CD8-positive, alpha-beta memory T cell (primary cell): ENCODE data around the gene CYP39A1. TPM values are rescaled to one million over a fixed set of nuclear protein-coding genes. Genes with fewer than 3 reads are reported as not detected.

Experiments used
- CTCF ChIA-PET: fragments of 350-600 bp; sonication (Branson Sonifier 250); formaldehyde crosslinking; loops from one replicate; lab custom pipeline; 2021; ENCODE audit warnings: antibody characterized with exemption; lab: Charles Lee
- POLR2A ChIA-PET: fragments of 350-600 bp; sonication (Branson Sonifier 250); formaldehyde crosslinking; loops from one replicate; lab custom pipeline; 2021; ENCODE audit warnings: antibody characterized with exemption; lab: Charles Lee
- DNase-seq, 5 donors: peaks; one replicate each; pipeline versions ENCODE4 v3.0.0 to v3.0.0-alpha.2; 2020 to 2022; ENCODE audit warnings: mixed read lengths in 1 of 5
- H3K27ac ChIP-seq: one replicate; pipeline ENCODE4 v1.7.0; 2013; ENCODE audit warnings: low read depth, mild to moderate bottlenecking, low read length, moderate library complexity
- H3K27me3 ChIP-seq: 2 replicates; pipeline ENCODE4 v1.7.0; 2013; ENCODE audit warnings: low read length, mild to moderate bottlenecking; ENCODE audit not compliant: insufficient read depth, poor library complexity, severe bottlenecking
- H3K36me3 ChIP-seq: 2 replicates; pipeline ENCODE4 v1.7.0; 2013; ENCODE audit warnings: mild to moderate bottlenecking, low read length, moderate library complexity; ENCODE audit not compliant: insufficient read depth
- H3K4me1 ChIP-seq: 2 replicates; pipeline ENCODE4 v1.7.0; 2013; ENCODE audit warnings: mild to moderate bottlenecking, low read length, moderate library complexity; ENCODE audit not compliant: insufficient read depth
- H3K4me3 ChIP-seq: 2 replicates; pipeline ENCODE4 v1.7.0; 2013; ENCODE audit warnings: mild to moderate bottlenecking, low read length
- H3K9me3 ChIP-seq: 2 replicates; pipeline ENCODE4 v1.7.0; 2013; ENCODE audit warnings: mild to moderate bottlenecking, low read length
- H3K27ac Mint-ChIP-seq, 8 donors: one replicate each; pipeline ENCODE4 v1.8.0; 2020 to 2021; ENCODE audit warnings: mixed read lengths in 8 of 8, mild to moderate bottlenecking in 6 of 8, inconsistent platforms in 3 of 8, moderate library complexity in 3 of 8
- H3K27me3 Mint-ChIP-seq, 2 donors: one replicate each; pipeline ENCODE4 v1.8.0; 2020 to 2021; ENCODE audit warnings: mixed read lengths in 2 of 2, mild to moderate bottlenecking in 1 of 2, moderate library complexity in 1 of 2
- H3K36me3 Mint-ChIP-seq, 3 donors: one replicate each; pipeline ENCODE4 v1.8.0; 2020 to 2021; ENCODE audit warnings: mixed read lengths in 3 of 3, inconsistent platforms in 1 of 3, mild to moderate bottlenecking in 1 of 3
- H3K4me1 Mint-ChIP-seq, 3 donors: one replicate each; pipeline ENCODE4 v1.8.0; 2020 to 2021; ENCODE audit warnings: mixed read lengths in 3 of 3, inconsistent platforms in 1 of 3, mild to moderate bottlenecking in 1 of 3
- H3K4me3 Mint-ChIP-seq, 7 donors: one replicate each; pipeline ENCODE4 v1.8.0; 2020 to 2021; ENCODE audit warnings: mixed read lengths in 7 of 7, mild to moderate bottlenecking in 6 of 7, moderate library complexity in 4 of 7, inconsistent platforms in 2 of 7
- H3K9me3 Mint-ChIP-seq, 5 donors: one replicate each; pipeline ENCODE4 v1.8.0; 2020 to 2022; ENCODE audit warnings: mixed read lengths in 5 of 5, mild to moderate bottlenecking in 3 of 5, moderate library complexity in 2 of 5, inconsistent platforms in 1 of 5
- polyA plus RNA-seq: library from polyadenylated mRNA; unstranded; fragments of 300-500 nt; fragmentation: Illumina TruSeq; gene quantifications from one replicate; pipeline ENCODE4 v1.2.3, GENCODE V29; 2021
- total RNA-seq, 2 experiments: library from RNA; stranded (reverse); gene quantifications; one replicate each; pipeline ENCODE4 v1.2.3, GENCODE V29; 2021

The CYP39A1 gene
- not detected for total RNA-seq
- not detected for polyA plus RNA-seq

GRCh38 chr6:46652603-46653438, at the start of gene CYP39A1, which contains the start of gene SLC25A27:
Gene CYP39A1 (minus strand): TSS chr6:46652818. CDS start chr6:46652582, 236 bp downstream.
Gene SLC25A27 (plus strand): TSS chr6:46652975. CDS start chr6:46653193, 218 bp downstream.
- peak within 1 kb of the TSS; percentile 83 to 93 (median 84) for H3K4me3 Mint-ChIP-seq
- Histone ChIP-seq H3K4me3 (peak within 1 kb of the TSS; percentile 70), H3K27me3 (peaks cover 17% of the 10 kb centered on the region), H3K36me3 (no peaks in the 10 kb centered on the region), H3K9me3 (no peaks in the 10 kb centered on the region), H3K27ac (no peak within 1 kb of the TSS), H3K4me1 (peaks cover 5% of the 10 kb centered on the region)
- DNase-seq, result peak; percentile 42 to 78 (median 63)
- POLR2A ChIA-PET, result no interaction called here
- peaks cover 0 to 4% (median 0%) of the 10 kb centered on the region in 5 donors for H3K9me3 Mint-ChIP-seq
- CTCF ChIA-PET, result no interaction called here
- H3K36me3 Mint-ChIP-seq, result peaks cover 0 to 4% (median 0%) of the 10 kb centered on the region in 3 donors
- peaks cover 13 to 19% (median 14%) of the 10 kb centered on the region in 3 donors for H3K4me1 Mint-ChIP-seq
- H3K27ac Mint-ChIP-seq, result peak within 1 kb of the TSS in 6 of 8 donors; percentile 12 to 75 (median 32)
- H3K27me3 Mint-ChIP-seq, result peaks cover 29 to 58% of the 10 kb centered on the region in 2 donors

- H3K4me1 Mint-ChIP-seq, result no peaks in the 10 kb centered on the region
- DNase-seq, result no peak
- no peak overlapping the region for H3K4me3 Mint-ChIP-seq
- H3K27ac Mint-ChIP-seq, result no peak overlapping the region
- Histone ChIP-seq H3K27me3 (peaks cover 6% of the 10 kb centered on the region), H3K36me3 (no peaks in the 10 kb centered on the region), H3K4me3 (no peak overlapping the region), H3K27ac (no peak overlapping the region), H3K9me3 (no peaks in the 10 kb centered on the region), H3K4me1 (no peaks in the 10 kb centered on the region)
- H3K36me3 Mint-ChIP-seq, result no peaks in the 10 kb centered on the region
- H3K27me3 Mint-ChIP-seq, result peaks cover 14 to 24% of the 10 kb centered on the region in 2 donors
- H3K9me3 Mint-ChIP-seq, result peaks cover 0 to 2% (median 0%) of the 10 kb centered on the region in 5 donors
- ChIA-PET POLR2A (no interaction called here), CTCF (no interaction called here)
These were observed 47.4 kb upstream of the CYP39A1 start for GRCh38 chr6:46699970-46700369.

GRCh38 chr6:46690911-46691451, 38.4 kb upstream of the CYP39A1 start:
- Histone ChIP-seq H3K36me3 (no peaks in the 10 kb centered on the region), H3K4me3 (no peak overlapping the region), H3K27ac (no peak overlapping the region), H3K4me1 (no peaks in the 10 kb centered on the region), H3K27me3 (peaks cover 9% of the 10 kb centered on the region), H3K9me3 (no peaks in the 10 kb centered on the region)
- Mint-ChIP-seq H3K4me1 (no peaks in the 10 kb centered on the region), H3K27ac (no peak overlapping the region), H3K36me3 (no peaks in the 10 kb centered on the region), H3K9me3 (peaks cover 0 to 2% (median 0%) of the 10 kb centered on the region in 5 donors), H3K27me3 (peaks cover 3 to 7% of the 10 kb centered on the region in 2 donors), H3K4me3 (no peak overlapping the region)
- CTCF ChIA-PET, result no interaction called here
- POLR2A ChIA-PET, result no interaction called here
- DNase-seq, result no peak

GRCh38 chr6:46690141-46690755, 37.6 kb upstream of the CYP39A1 start:
- no peak overlapping the region for H3K4me3 ChIP-seq
- CTCF ChIA-PET, result no interaction called here
- H3K9me3 Mint-ChIP-seq, result peaks cover 0 to 2% (median 0%) of the 10 kb centered on the region in 5 donors

GRCh38 chr6:46689657-46690056, 37.0 kb upstream of the CYP39A1 start:
- no peak overlapping the region for H3K27ac Mint-ChIP-seq
- DNase-seq, result no peak
- Histone ChIP-seq H3K27ac (no peak overlapping the region), H3K9me3 (no peaks in the 10 kb centered on the region), H3K4me1 (no peaks in the 10 kb centered on the region), H3K27me3 (peaks cover 9% of the 10 kb centered on the region), H3K36me3 (no peaks in the 10 kb centered on the region), H3K4me3 (no peak overlapping the region)
- H3K9me3 Mint-ChIP-seq, result peaks cover 0 to 2% (median 0%) of the 10 kb centered on the region in 5 donors
- H3K36me3 Mint-ChIP-seq, result no peaks in the 10 kb centered on the region
- no peak overlapping the region for H3K4me3 Mint-ChIP-seq
- no peaks in the 10 kb centered on the region for H3K4me1 Mint-ChIP-seq
- H3K27me3 Mint-ChIP-seq, result peaks cover 0 to 4% of the 10 kb centered on the region in 2 donors
- CTCF ChIA-PET, result no interaction called here
- POLR2A ChIA-PET, result interaction anchor here (0.7 kb wide), 1 partner anchor 1032 kb away, joined by 4 read pairs; no protein-coding TSS in a partner anchor

More at GRCh38 chr6:46690141-46690755, 37.6 kb upstream of the CYP39A1 start:
- Histone ChIP-seq H3K9me3 (no peaks in the 10 kb centered on the region), H3K27me3 (peaks cover 9% of the 10 kb centered on the region), H3K27ac (no peak overlapping the region), H3K36me3 (no peaks in the 10 kb centered on the region), H3K4me1 (no peaks in the 10 kb centered on the region)
- Mint-ChIP-seq H3K27ac (no peak overlapping the region), H3K36me3 (no peaks in the 10 kb centered on the region), H3K4me1 (no peaks in the 10 kb centered on the region), H3K4me3 (no peak overlapping the region), H3K27me3 (peaks cover 0 to 4% of the 10 kb centered on the region in 2 donors)
- POLR2A ChIA-PET, result interaction anchor here (0.7 kb wide), 1 partner anchor 1031 kb away, joined by 4 read pairs; no protein-coding TSS in a partner anchor
- DNase-seq, result no peak

- Histone ChIP-seq H3K4me1 (no peaks in the 10 kb centered on the region), H3K36me3 (no peaks in the 10 kb centered on the region), H3K4me3 (no peak overlapping the region), H3K9me3 (no peaks in the 10 kb centered on the region), H3K27me3 (peaks cover 9% of the 10 kb centered on the region), H3K27ac (no peak overlapping the region)
- H3K27me3 Mint-ChIP-seq, result peaks cover 0 to 4% of the 10 kb centered on the region in 2 donors
- DNase-seq, result no peak
- H3K4me3 Mint-ChIP-seq, result no peak overlapping the region
- H3K27ac Mint-ChIP-seq, result peak overlapping the region in 1 of 8 donors; percentile 43
- H3K4me1 Mint-ChIP-seq, result no peaks in the 10 kb centered on the region
- H3K9me3 Mint-ChIP-seq, result peaks cover 0 to 2% (median 0%) of the 10 kb centered on the region in 5 donors
- H3K36me3 Mint-ChIP-seq, result no peaks in the 10 kb centered on the region
- POLR2A ChIA-PET, result no interaction called here
- CTCF ChIA-PET, result no interaction called here
These were observed 36.3 kb upstream of the CYP39A1 start for GRCh38 chr6:46688966-46689335.

GRCh38 chr6:46688117-46688965, 35.7 kb upstream of the CYP39A1 start:
- Mint-ChIP-seq H3K36me3 (no peaks in the 10 kb centered on the region), H3K4me3 (no peak overlapping the region), H3K4me1 (no peaks in the 10 kb centered on the region), H3K27me3 (peaks cover 0 to 7% of the 10 kb centered on the region in 2 donors), H3K9me3 (peaks cover 0 to 2% (median 0%) of the 10 kb centered on the region in 5 donors), H3K27ac (no peak overlapping the region)
- DNase-seq, result no peak
- H3K27me3 ChIP-seq, result peaks cover 9% of the 10 kb centered on the region
- ChIA-PET CTCF (no interaction called here), POLR2A (no interaction called here)
- H3K36me3 ChIP-seq, result no peaks in the 10 kb centered on the region
- H3K27ac ChIP-seq, result no peak overlapping the region
- H3K4me3 ChIP-seq, result no peak overlapping the region
- H3K4me1 ChIP-seq, result no peaks in the 10 kb centered on the region
- no peaks in the 10 kb centered on the region for H3K9me3 ChIP-seq
